ENCODE data around the gene BPIFB6. TPM values are rescaled to one million over a fixed set of nuclear protein-coding genes. Genes with fewer than 3 reads are reported as not detected.

BPIFB6 gene
- total RNA-seq, 1 experiment from 2014 or later = not detected

GRCh38 chr20:33018169-33018931 lies 13.1 kb upstream of the BPIFB6 start:
- no peaks in the 10 kb centered on the region for H3K36me3 ChIP-seq (ENCODE audit: control insufficient read depth, insufficient read depth, low read length)
- DNase-seq (ENCODE audit: low read depth, low spot score) = no peak
- POLR2A ChIA-PET = no interaction called here
- H3K27ac ChIP-seq (ENCODE audit: low read length) = no peak overlapping the region
- H3K4me3 ChIP-seq (ENCODE audit: low read depth in 2 of 2, low read length in 2 of 2) = no peak overlapping the region
- H3K9me3 ChIP-seq (ENCODE audit: control insufficient read depth, insufficient read depth, low read depth, low read length) = no peaks in the 10 kb centered on the region
- intact Hi-C loops (cut with micrococcal nuclease; ENCODE audit: unreplicated experiment) (no loop called here), in situ Hi-C loops (cut with HindIII; ENCODE audit: low pct_unique_long_range_greater_than_20kb, low sequenced_read_pairs) (no loop called here)
- no peaks in the 10 kb centered on the region for H3K27me3 ChIP-seq (ENCODE audit: control insufficient read depth, insufficient read depth, low read length)
- CTCF ChIA-PET = no interaction called here
- no peak for TF ChIP-seq TCF7L2 (IDR thresholded peaks at IDR 0.05; ENCODE audit: low read depth, low read length)
- TF ChIP-seq POLR2AphosphoS5 (IDR thresholded peaks at IDR 0.05; ENCODE audit: low read depth, low read length) = no peak
- TF ChIP-seq SIN3A (IDR thresholded peaks at IDR 0.05; ENCODE audit: borderline replicate concordance, insufficient read depth, low read depth, low read length) = no peak
- no peak for TF ChIP-seq CTCF (IDR thresholded peaks at IDR 0.05)
- TF ChIP-seq, protein P1, sequence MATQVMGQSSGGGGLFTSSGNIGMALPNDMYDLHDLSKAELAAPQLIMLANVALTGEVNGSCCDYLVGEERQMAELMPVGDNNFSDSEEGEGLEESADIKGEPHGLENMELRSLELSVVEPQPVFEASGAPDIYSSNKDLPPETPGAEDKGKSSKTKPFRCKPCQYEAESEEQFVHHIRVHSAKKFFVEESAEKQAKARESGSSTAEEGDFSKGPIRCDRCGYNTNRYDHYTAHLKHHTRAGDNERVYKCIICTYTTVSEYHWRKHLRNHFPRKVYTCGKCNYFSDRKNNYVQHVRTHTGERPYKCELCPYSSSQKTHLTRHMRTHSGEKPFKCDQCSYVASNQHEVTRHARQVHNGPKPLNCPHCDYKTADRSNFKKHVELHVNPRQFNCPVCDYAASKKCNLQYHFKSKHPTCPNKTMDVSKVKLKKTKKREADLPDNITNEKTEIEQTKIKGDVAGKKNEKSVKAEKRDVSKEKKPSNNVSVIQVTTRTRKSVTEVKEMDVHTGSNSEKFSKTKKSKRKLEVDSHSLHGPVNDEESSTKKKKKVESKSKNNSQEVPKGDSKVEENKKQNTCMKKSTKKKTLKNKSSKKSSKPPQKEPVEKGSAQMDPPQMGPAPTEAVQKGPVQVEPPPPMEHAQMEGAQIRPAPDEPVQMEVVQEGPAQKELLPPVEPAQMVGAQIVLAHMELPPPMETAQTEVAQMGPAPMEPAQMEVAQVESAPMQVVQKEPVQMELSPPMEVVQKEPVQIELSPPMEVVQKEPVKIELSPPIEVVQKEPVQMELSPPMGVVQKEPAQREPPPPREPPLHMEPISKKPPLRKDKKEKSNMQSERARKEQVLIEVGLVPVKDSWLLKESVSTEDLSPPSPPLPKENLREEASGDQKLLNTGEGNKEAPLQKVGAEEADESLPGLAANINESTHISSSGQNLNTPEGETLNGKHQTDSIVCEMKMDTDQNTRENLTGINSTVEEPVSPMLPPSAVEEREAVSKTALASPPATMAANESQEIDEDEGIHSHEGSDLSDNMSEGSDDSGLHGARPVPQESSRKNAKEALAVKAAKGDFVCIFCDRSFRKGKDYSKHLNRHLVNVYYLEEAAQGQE (IDR thresholded peaks at IDR 0.05; ENCODE audit: insufficient read depth in 1 of 2, low read depth in 2 of 2, low read length in 1 of 2) = no peak
- no peak for ATAC-seq
- no peaks in the 10 kb centered on the region; the same call in 1 of the 2 replicates for H3K4me1 ChIP-seq (ENCODE audit: control insufficient read depth, insufficient read depth, low read length)
- no TSS peak for BruUV-seq (replicated peaks)

GRCh38 chr20:33019465-33020277 lies 11.8 kb upstream of the BPIFB6 start:
- H3K27ac ChIP-seq (ENCODE audit: low read length) = no peak overlapping the region

More at GRCh38 chr20:33019465-33020277, 11.8 kb upstream of the BPIFB6 start:
- no peaks in the 10 kb centered on the region for H3K27me3 ChIP-seq (ENCODE audit: control insufficient read depth, insufficient read depth, low read length)
- POLR2A ChIA-PET = no interaction called here
- no peak for ATAC-seq
- CTCF ChIA-PET = no interaction called here
- H3K4me1 ChIP-seq (ENCODE audit: control insufficient read depth, insufficient read depth, low read length) = no peaks in the 10 kb centered on the region; the same call in 1 of the 2 replicates
- TF ChIP-seq SIN3A (IDR thresholded peaks at IDR 0.05; ENCODE audit: borderline replicate concordance, insufficient read depth, low read depth, low read length) (no peak), CTCF (IDR thresholded peaks at IDR 0.05) (no peak), TCF7L2 (IDR thresholded peaks at IDR 0.05; ENCODE audit: low read depth, low read length) (no peak), POLR2AphosphoS5 (IDR thresholded peaks at IDR 0.05; ENCODE audit: low read depth, low read length) (no peak)
- TF ChIP-seq, protein P1 (IDR thresholded peaks at IDR 0.05; ENCODE audit: insufficient read depth in 1 of 2, low read depth in 2 of 2, low read length in 1 of 2) = no peak
- in situ Hi-C loops (cut with HindIII; ENCODE audit: low pct_unique_long_range_greater_than_20kb, low sequenced_read_pairs) = no loop called here
- H3K36me3 ChIP-seq (ENCODE audit: control insufficient read depth, insufficient read depth, low read length) = no peaks in the 10 kb centered on the region
- no peaks in the 10 kb centered on the region for H3K9me3 ChIP-seq (ENCODE audit: control insufficient read depth, insufficient read depth, low read depth, low read length)
- intact Hi-C loops (cut with micrococcal nuclease; ENCODE audit: unreplicated experiment) = no loop called here
- no peak for DNase-seq (ENCODE audit: low read depth, low spot score)
- no TSS peak for BruUV-seq (replicated peaks)
- no peak overlapping the region for H3K4me3 ChIP-seq (ENCODE audit: low read depth in 2 of 2, low read length in 2 of 2)

Measured in Panc1 (cell line).